Liver (tissue), 9 donors: ENCODE data around the gene NEIL3. TPM values are rescaled to one million over a fixed set of nuclear protein-coding genes. Genes with fewer than 3 reads are reported as not detected.

Experiments
- DNase-seq: peaks from one replicate; pipeline ENCODE4 v3.0.0-alpha.2; 2017; ENCODE audit warnings: low spot score
- H3K27ac ChIP-seq, 2 donors: one replicate each; pipeline ENCODE4 v1.7.0; 2013; ENCODE audit warnings: inconsistent platforms in 2 of 2, low read length in 2 of 2, control low read depth in 1 of 2, low read depth in 1 of 2, mild to moderate bottlenecking in 1 of 2
- H3K27me3 ChIP-seq, 4 donors: one replicate each; pipeline versions ENCODE4 v1.6.1 to v1.7.0; 2013; ENCODE audit warnings: low read length in 3 of 4, inconsistent platforms in 1 of 4, mild to moderate bottlenecking in 1 of 4, moderate library complexity in 1 of 4; ENCODE audit not compliant: control insufficient read depth in 4 of 4, insufficient read depth in 4 of 4
- H3K36me3 ChIP-seq, 4 donors: one replicate each; pipeline versions ENCODE4 v1.6.1 to v1.7.0; 2013; ENCODE audit warnings: low read length in 3 of 4, mild to moderate bottlenecking in 3 of 4, low read depth in 1 of 4, moderate library complexity in 1 of 4; ENCODE audit not compliant: control insufficient read depth in 4 of 4, insufficient read depth in 3 of 4
- H3K4me1 ChIP-seq, 4 donors: one replicate each; pipeline versions ENCODE4 v1.6.1 to v1.7.0; 2013; ENCODE audit warnings: low read length in 3 of 4, mild to moderate bottlenecking in 3 of 4, moderate library complexity in 1 of 4; ENCODE audit not compliant: control insufficient read depth in 4 of 4, insufficient read depth in 4 of 4
- H3K4me3 ChIP-seq, 3 donors: one replicate each; pipeline versions ENCODE4 v1.6.1 to v1.7.0; 2013; ENCODE audit warnings: low read length in 3 of 3, control low read depth in 1 of 3, low read depth in 1 of 3, mild to moderate bottlenecking in 1 of 3
- H3K9ac ChIP-seq, 2 donors: one replicate each; pipeline ENCODE4 v1.7.0; 2013; ENCODE audit warnings: low read length in 2 of 2, mild to moderate bottlenecking in 2 of 2, moderate library complexity in 2 of 2, control low read depth in 1 of 2, low read depth in 1 of 2
- H3K9me3 ChIP-seq, 4 donors: one replicate each; pipeline versions ENCODE4 v1.6.1 to v1.7.0; 2013; ENCODE audit warnings: low read length in 3 of 4; ENCODE audit not compliant: control insufficient read depth in 4 of 4
- ATF3 ChIP-seq: IDR thresholded peaks from 2 replicates; pipeline ENCODE4 v1.6.1; 2016; ENCODE audit warnings: antibody characterized with exemption
- CTCF ChIP-seq: fragments of 150-350 bp; IDR thresholded peaks from 2 replicates; pipeline ENCODE4 v1.5.1; 2017; ENCODE audit warnings: improper control_type of control experiment, low read depth, low read length; ENCODE audit not compliant: missing input control
- EGR1 ChIP-seq, 2 donors: IDR thresholded peaks; 2 replicates each; pipeline ENCODE4 v1.6.1; 2016 to 2018; ENCODE audit warnings: antibody characterized with exemption in 2 of 2, low read depth in 2 of 2
- FOXA1 ChIP-seq: IDR thresholded peaks from 2 replicates; pipeline ENCODE4 v1.6.1; 2016; ENCODE audit warnings: antibody characterized with exemption
- FOXA2 ChIP-seq: IDR thresholded peaks from 2 replicates; pipeline ENCODE4 v1.6.1; 2016; ENCODE audit warnings: antibody characterized with exemption
- GABPA ChIP-seq, 2 donors: IDR thresholded peaks in 1 of 2; conservative IDR thresholded peaks in 1 of 2; 2 replicates each; pipeline ENCODE4 v1.6.1; 2016; ENCODE audit warnings: antibody characterized with exemption in 2 of 2, mild to moderate bottlenecking in 1 of 2, moderate library complexity in 1 of 2
- HNF4A ChIP-seq, 2 donors: conservative IDR thresholded peaks; 2 replicates each; pipeline ENCODE4 v1.6.1; 2016; ENCODE audit warnings: antibody characterized with exemption in 2 of 2, mild to moderate bottlenecking in 2 of 2
- HNF4G ChIP-seq: IDR thresholded peaks from 2 replicates; pipeline ENCODE4 v1.6.1; 2016; ENCODE audit warnings: antibody characterized with exemption
- JUND ChIP-seq, 2 donors: IDR thresholded peaks; 2 replicates each; pipeline ENCODE4 v1.6.1; 2016; ENCODE audit warnings: antibody characterized with exemption in 2 of 2
- MAX ChIP-seq: IDR thresholded peaks from 2 replicates; pipeline ENCODE4 v1.6.1; 2016; ENCODE audit warnings: antibody characterized with exemption
- NR2F2 ChIP-seq: IDR thresholded peaks from 2 replicates; pipeline ENCODE4 v1.6.1; 2016; ENCODE audit warnings: antibody characterized with exemption
- RAD21 ChIP-seq, 2 donors: IDR thresholded peaks; 2 replicates each; pipeline ENCODE4 v1.6.1; 2016; ENCODE audit warnings: antibody characterized with exemption in 2 of 2, mild to moderate bottlenecking in 2 of 2
- REST ChIP-seq: IDR thresholded peaks from 2 replicates; pipeline ENCODE4 v1.6.1; 2016; ENCODE audit warnings: antibody characterized with exemption, mild to moderate bottlenecking
- RXRA ChIP-seq, 2 donors: IDR thresholded peaks; 2 replicates each; pipeline ENCODE4 v1.6.1; 2017 to 2018; ENCODE audit warnings: antibody characterized with exemption in 2 of 2, mild to moderate bottlenecking in 1 of 2
- SP1 ChIP-seq: IDR thresholded peaks from 2 replicates; pipeline ENCODE4 v1.6.1; 2018; ENCODE audit warnings: antibody characterized with exemption, mild to moderate bottlenecking
- TAF1 ChIP-seq: conservative IDR thresholded peaks from 2 replicates; pipeline ENCODE4 v1.6.1; 2016; ENCODE audit warnings: antibody characterized with exemption, mild to moderate bottlenecking
- YY1 ChIP-seq: IDR thresholded peaks from 2 replicates; pipeline ENCODE4 v1.6.1; 2016; ENCODE audit warnings: antibody characterized with exemption, mild to moderate bottlenecking
- ZBTB33 ChIP-seq: IDR thresholded peaks from 2 replicates; pipeline ENCODE4 v1.6.1; 2016; ENCODE audit warnings: antibody characterized with exemption
- WGBS: extraction: QIAGEN DNeasy Blood & Tissue Kit; methylation state at CpG from one replicate; pipeline ENCODE4 v1.1.7; 2013; 5-methylcytosine and 5-hydroxymethylcytosine counted together
- polyA plus RNA-seq, 2 donors: library from polyadenylated mRNA; stranded (reverse) in 1 of 2; unstranded in 1 of 2; fragments of 200-250 nt in 1 of 2; fragments of >200 nt in 1 of 2; fragmentation: Nextera tagmentation in 1 of 2; extraction: Ambion mirVana in 1 of 2; gene quantifications; one replicate each; pipeline versions ENCODE4 v1.2.1 to v1.2.3, GENCODE V29; 2013 to 2015
- total RNA-seq, 2 donors: library from RNA; depleted of rRNA; stranded (reverse); fragments of >200 nt; gene quantifications; one replicate each; pipeline ENCODE4 v1.2.3, GENCODE V29; 2014
- donor health status: healthy.
- donor health status: healthy.
- donor health status: healthy.
- donor health status: healthy.
- donor health status: healthy.

NEIL3 gene
- total and polyA plus RNA-seq, 4 donors = 0.07 to 11.0 (median 0.19) TPM

- no peak for TF ChIP-seq RAD21 (IDR thresholded peaks at IDR 0.05)
- no peak for TF ChIP-seq GABPA (IDR thresholded peaks at IDR 0.05 in 1 of 2, conservative IDR thresholded peaks at IDR 0.05 in 1 of 2)
- no peak for TF ChIP-seq ATF3
- TF ChIP-seq MAX = no peak
- TF ChIP-seq TAF1 = no peak
- TF ChIP-seq YY1 = no peak
- TF ChIP-seq FOXA1 = no peak
Measured at GRCh38 chr4:177282284-177282835, 27.3 kb upstream of the NEIL3 start (continued).

GRCh38 chr4:177283167-177283566 lies 26.5 kb upstream of the NEIL3 start:
- Histone ChIP-seq H3K9ac (no peak overlapping the region), H3K27ac (no peak overlapping the region), H3K4me3 (no peak overlapping the region), H3K4me1 (no peaks in the 10 kb centered on the region), H3K27me3 (peaks cover 0 to 4% (median 0%) of the 10 kb centered on the region in 4 donors), H3K9me3 (no peaks in the 10 kb centered on the region), H3K36me3 (no peaks in the 10 kb centered on the region)
- DNase-seq = no peak
- WGBS = 90% methylated on average over 2 of the region's 2 CpGs
- TF ChIP-seq MAX = no peak
- TF ChIP-seq ZBTB33 = no peak
- no peak for TF ChIP-seq EGR1 (IDR thresholded peaks at IDR 0.05; ENCODE audit: low read depth in 2 of 2)
- no peak for TF ChIP-seq SP1
- TF ChIP-seq FOXA1 = no peak
- TF ChIP-seq GABPA (IDR thresholded peaks at IDR 0.05 in 1 of 2, conservative IDR thresholded peaks at IDR 0.05 in 1 of 2) = no peak
- TF ChIP-seq REST = no peak
- TF ChIP-seq YY1 = no peak
- no peak for TF ChIP-seq TAF1
- TF ChIP-seq NR2F2 = no peak
- no peak for TF ChIP-seq RXRA (IDR thresholded peaks at IDR 0.05)
- no peak for TF ChIP-seq CTCF
- no peak for TF ChIP-seq FOXA2
- no peak for TF ChIP-seq HNF4A (conservative IDR thresholded peaks at IDR 0.05)
- TF ChIP-seq JUND (IDR thresholded peaks at IDR 0.05) = no peak
- no peak for TF ChIP-seq RAD21 (IDR thresholded peaks at IDR 0.05)
- TF ChIP-seq ATF3 = no peak
- no peak for TF ChIP-seq HNF4G
